ENCODE data around the gene TTC34. TPM values are rescaled to one million over a fixed set of nuclear protein-coding genes. Genes with fewer than 3 reads are reported as not detected.

The TTC34 gene
- total and polyA plus RNA-seq, 9 of the 15 experiments (the other 6 are each of a cell fraction or from before 2014, with no cell fraction given): 0.03 to 0.38 (median 0.05) TPM; not detected in 2

- ChIA-PET POLR2A (interaction anchor here (0.8 kb wide), 2 partner anchors 9 to 14 kb away, joined by 3 to 6 read pairs; no protein-coding TSS in a partner anchor), CTCF (ENCODE audit: low intra/inter-chr PET ratio) (no interaction called here)
- intact Hi-C loops (cut with micrococcal nuclease): no loop called here
- 0% methylated on average over 8 of the region's 8 CpGs for WGBS (ENCODE audit: insufficient coverage, low coverage, missing lambda C conversion rate)
- no peaks in the 10 kb centered on the region for H3K9me1 ChIP-seq (ENCODE audit: control insufficient read depth, insufficient read depth, low read length)
- no peaks in the 10 kb centered on the region for H4K20me1 ChIP-seq (replicated peaks; ENCODE audit: control insufficient read depth, insufficient read depth, low read length)
- peak overlapping the region in 1 of 2 experiments; percentile 8; a peak in 1 of 4 replicates for H3K9ac ChIP-seq (ENCODE audit: insufficient read depth in 1 of 2, low read depth in 2 of 2, low read length in 2 of 2)
- H3K4me3 ChIP-seq: no peak overlapping the region
- H2AFZ ChIP-seq (ENCODE audit: low read depth, low read length): no peak overlapping the region
- H3K36me3 ChIP-seq (ENCODE audit: control insufficient read depth, insufficient read depth, low read length): no peaks in the 10 kb centered on the region
- H3K9me3 ChIP-seq (replicated peaks; ENCODE audit: control insufficient read depth, insufficient read depth, low read depth, low read length): peaks cover 10% of the 10 kb centered on the region
- no peak for FAIRE-seq
- no peak overlapping the region for H3K4me2 ChIP-seq (ENCODE audit: insufficient read depth, low read length)
- TF ChIP-seq TARDBP (IDR thresholded peaks at IDR 0.05) (no peak), ZNF175 (CRISPR knock-in tag; IDR thresholded peaks at IDR 0.05; ENCODE audit: low read depth) (no peak), MCM5 (IDR thresholded peaks at IDR 0.05; ENCODE audit: low read depth) (no peak), YY1 (IDR thresholded peaks at IDR 0.05; ENCODE audit: borderline replicate concordance in 1 of 3, control insufficient read depth in 1 of 3, extremely low read depth in 1 of 3, insufficient read depth in 3 of 3, insufficient read length in 1 of 3, insufficient replicate concordance in 2 of 3, low read depth in 1 of 3, low read length in 2 of 3) (no peak), TBL1XR1 (IDR thresholded peaks at IDR 0.05; ENCODE audit: low read length in 2 of 2) (no peak), CAMTA2 (CRISPR knock-in tag; conservative IDR thresholded peaks at IDR 0.05) (no peak)
- BruUV-seq (replicated peaks): no TSS peak
- no peak overlapping the region for H3K27ac ChIP-seq (ENCODE audit: extremely low read depth, low read depth, low read length)
- H3K4me1 ChIP-seq (replicated peaks in 1 of 2; ENCODE audit: control insufficient read depth in 2 of 2, insufficient read depth in 2 of 2, low read length in 2 of 2): peaks cover 0 to 13% of the 10 kb centered on the region in 2 experiments; a peak in 1 of 5 replicates
- in situ Hi-C loops (cut with MboI): loop anchor here (10.0 kb wide), 1 partner anchor 219 kb away; the partner anchor contains the start of gene PEX10
- no peak for ATAC-seq
- DNase-seq (ENCODE audit: extremely low read depth in 1 of 4, low spot score in 3 of 4): no peak
- peaks cover 0 to 4% of the 10 kb centered on the region in 2 experiments; a peak in 1 of 5 replicates for H3K27me3 ChIP-seq (ENCODE audit: control insufficient read depth in 2 of 2, insufficient read depth in 2 of 2, low read length in 2 of 2)
- H3K79me2 ChIP-seq (ENCODE audit: control insufficient read depth, insufficient read depth, low read length): no peaks in the 10 kb centered on the region
Measured at GRCh38 chr1:2633936-2634491, 167.5 kb downstream of the TTC34 start.
